HL-60/S4 (cell line): Measurements from ENCODE around the gene MAD2L1BP.
"Not testable (repeated sequence)": the region's sequence is repeated elsewhere in the genome, so short reads cannot be mapped to it uniquely, and the experiment has no call there.

ENCODE experiments used
- in situ Hi-C: fragments of 300-500 bp; cut with MboI; formaldehyde crosslinking; loops from 2 replicates; pipeline ENCODE4 v1.14.3; 2022; ENCODE audit warnings: low sequenced_read_pairs

Gene MAD2L1BP

DNA sequence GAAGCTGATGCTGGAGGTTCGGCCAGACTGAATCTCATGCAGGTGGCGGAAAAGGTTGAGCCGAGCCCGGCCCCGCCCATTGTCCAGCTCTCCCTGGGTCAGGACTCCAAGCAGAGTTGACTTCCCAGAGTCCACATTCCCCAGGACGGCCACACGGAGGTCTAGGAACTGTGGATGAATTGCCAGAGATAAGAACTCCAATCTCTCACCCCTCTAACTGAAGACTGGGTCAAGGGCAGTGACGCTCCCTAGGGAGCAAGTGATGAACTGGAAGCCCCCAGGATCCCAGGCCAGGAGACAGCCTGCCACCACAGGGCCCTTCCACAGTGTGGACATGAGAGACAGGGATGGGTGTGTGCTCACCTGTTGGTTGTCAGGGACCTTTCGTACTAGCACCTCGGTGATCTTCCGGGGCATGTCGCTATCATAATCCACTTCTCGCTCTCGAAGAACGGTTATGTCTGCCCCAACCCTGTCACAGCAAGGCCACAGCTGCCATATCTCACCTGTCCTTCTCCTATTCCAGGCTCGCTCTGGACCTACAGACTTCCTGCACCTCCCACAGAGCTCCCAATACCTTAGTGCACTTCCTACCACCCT lies 10.1 kb upstream of the MAD2L1BP start:
- in situ Hi-C loops = no loop called here

DNA sequence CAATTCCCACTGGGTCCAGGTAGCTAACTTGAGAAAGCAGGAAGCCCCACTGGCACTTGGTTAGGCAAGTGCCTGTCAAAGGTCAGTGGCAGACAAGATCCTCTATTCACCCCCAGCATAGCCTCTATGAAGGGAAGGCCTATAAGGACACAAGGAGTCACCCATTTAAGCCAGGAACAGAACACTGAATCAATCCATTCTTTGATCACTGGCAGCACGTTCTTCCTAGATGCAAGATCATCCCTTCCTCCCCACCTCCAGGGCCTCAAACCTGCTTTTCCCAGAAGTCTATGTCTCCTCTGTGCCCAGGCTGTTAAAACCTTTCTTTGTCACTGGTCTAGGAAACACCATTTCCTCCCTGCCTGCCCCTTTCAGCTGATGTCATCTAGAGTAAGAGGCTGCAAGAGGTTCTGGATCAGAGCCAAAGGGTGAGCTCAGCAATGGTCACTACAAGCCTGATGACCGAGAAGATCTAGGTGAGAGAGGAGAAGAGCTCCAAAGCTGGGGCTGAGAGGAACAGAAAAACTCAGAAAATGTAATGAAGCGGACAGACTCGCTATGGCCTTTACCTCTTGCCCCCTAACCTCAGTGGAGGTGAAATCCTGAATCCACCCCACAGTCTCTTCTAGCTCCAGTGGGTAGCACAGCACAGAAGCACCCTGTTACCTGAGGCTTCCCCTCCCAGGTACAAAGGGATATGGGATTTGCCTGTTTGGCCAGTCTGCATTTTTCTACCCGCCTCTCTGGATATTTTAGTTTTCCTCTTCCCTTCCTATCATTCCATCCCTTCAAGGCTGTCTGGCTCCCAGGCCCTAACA lies 8.4 kb upstream of the MAD2L1BP start:
- in situ Hi-C loops = no loop called here

DNA sequence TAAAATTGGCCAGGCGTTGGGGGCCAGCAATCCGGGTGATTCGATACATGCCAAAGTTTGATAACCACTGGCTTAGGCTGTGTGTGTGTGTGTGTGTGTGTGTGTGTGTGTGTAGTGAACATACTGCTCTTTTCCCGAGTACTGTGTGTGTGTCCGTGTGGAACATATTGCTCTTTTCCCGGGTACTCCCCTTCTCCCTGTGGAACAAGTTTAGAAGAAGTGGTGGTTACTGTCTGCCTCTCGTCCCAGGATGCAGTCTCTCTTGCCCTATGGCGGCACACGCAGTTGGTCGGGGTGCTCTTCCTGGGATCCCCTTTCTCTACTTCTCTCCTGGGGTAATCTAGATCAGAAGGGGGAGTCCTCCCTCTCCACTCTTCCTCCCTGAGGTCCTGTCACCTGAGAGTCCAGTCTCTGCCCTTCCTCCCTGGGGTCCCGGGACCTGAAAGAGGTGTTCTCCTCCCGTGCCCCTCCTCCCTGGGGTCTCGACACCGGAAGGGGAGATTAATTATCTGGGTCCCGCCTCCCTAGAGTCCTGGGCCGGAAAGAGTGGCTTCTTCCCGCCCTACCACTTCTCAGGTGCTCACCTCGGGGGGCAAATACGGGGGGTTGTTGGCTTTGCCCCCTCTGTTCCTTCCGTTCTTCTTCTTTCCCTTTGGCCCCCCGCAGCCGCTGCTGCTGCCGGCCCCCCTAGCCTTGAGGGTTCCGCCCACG lies 7.1 kb upstream of the MAD2L1BP start:
- in situ Hi-C loops = no loop called here

DNA sequence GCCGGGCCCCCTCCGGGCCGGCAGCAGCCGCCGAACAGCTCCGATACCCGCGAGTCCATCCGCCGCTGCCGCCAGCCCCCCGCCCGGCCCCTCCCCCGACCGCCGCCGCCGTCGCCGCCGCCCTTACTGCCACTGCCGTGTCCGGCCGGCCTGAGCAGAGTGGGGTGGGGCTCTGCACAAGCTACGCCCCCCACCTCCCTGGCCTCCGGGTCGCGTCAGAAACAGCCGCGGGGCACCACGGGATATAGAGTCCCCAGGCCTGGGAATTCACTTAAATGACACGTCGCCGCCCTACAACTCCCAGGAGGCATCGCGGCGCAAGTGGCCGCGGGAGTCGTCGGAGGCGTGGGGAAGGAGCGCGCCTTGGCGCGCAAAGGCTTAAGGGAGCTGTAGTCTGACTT lies 6.5 kb upstream of the MAD2L1BP start, which contains the start of gene GTPBP2:
Gene GTPBP2 (minus strand): TSS at position 161 of the 401 bp plus-strand sequence. CDS start 102 bp downstream, at position 59.
- in situ Hi-C loops = no loop called here

DNA sequence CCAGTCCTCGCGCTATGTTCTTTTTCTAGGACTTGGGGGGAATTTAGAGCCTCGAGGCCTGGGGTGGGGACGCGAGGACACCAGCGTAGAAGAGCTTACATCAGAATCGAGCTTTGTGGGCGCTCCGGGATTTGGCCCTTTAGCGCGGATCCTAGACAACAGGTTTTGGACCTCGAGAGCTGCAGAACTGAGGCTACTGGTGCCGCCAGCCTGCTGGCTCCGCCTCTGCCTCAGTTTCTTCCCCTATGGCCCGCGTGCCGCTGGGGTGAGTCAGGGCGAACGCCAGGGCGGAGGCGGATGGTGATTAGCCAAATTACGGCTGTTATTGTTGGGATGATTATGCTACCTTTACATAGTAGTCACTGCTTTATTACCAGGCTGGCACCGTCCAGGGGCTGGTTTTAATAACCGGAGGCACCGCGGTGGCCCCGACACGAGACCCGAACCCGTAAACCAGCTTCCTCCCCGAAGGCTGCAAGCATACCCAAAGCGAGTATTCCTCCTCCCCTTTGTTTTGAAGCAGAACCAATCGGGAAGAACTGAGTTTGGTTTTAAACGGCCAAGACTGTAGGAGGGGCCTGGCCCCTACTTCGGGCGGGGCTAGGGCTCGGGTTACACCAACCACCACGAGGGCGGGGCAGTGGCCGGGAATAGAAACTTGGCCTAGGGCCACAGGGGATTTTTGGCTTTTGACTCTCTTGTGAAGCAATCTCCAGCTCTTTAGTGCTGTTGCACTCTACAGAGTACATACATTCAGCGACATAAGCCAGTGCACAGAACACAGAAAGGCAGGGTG lies 5.9 kb upstream of the MAD2L1BP start:
- in situ Hi-C loops = no loop called here

GRCh38 chr6:43630980-43631619 lies 4.5 kb upstream of the MAD2L1BP start:
- in situ Hi-C loops = no loop called here

GRCh38 chr6:43633002-43633401 lies 2.6 kb upstream of the MAD2L1BP start:
- in situ Hi-C loops = not testable (repeated sequence)

- in situ Hi-C loops = no loop called here
Observed at GRCh38 chr6:43634702-43635303, 837 bp upstream of the MAD2L1BP start.

DNA sequence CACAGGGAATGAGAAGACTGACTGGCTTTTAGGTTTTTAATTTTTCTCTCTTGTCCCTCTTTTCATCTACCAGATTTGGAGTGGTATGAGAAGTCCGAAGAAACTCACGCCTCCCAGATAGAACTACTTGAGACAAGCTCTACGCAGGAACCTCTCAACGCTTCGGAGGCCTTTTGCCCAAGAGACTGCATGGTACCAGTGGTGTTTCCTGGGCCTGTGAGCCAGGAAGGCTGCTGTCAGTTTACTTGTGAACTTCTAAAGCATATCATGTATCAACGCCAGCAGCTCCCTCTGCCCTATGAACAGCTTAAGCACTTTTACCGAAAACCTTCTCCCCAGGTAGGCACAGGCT lies 644 bp downstream of the MAD2L1BP start:
- in situ Hi-C loops = no loop called here

GRCh38 chr6:43639984-43640800 lies 4.6 kb downstream of the MAD2L1BP start:
- in situ Hi-C loops = no loop called here

DNA sequence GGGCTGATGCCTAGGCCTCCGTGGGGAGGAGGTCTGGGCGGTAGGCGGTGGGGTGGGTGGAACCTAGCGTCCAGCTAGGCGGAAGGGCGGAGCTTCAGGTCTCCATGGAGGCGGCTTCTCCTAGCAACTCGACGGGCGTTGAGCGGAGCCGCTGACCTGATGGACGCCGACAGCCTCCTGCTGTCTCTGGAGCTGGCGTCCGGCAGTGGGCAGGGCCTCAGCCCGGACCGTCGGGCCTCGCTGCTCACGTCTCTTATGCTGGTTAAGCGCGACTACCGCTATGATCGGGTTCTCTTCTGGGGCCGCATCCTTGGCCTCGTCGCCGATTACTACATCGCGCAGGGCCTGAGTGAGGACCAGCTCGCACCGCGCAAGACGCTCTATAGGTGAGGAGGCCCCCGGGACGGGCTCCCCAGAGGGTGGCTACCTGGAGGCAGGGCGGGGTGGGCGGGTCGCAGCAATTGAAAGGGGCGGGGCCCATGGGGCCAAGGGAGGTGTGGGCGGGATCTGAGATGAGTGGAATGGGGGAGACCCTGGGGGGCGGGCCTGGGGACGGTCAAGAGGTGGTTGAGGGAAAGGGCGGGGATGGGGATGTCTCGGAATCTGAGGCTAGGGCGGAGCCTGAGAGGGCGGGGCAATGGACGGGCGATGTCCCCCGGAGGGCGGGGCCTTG lies 9.4 kb downstream of the MAD2L1BP start, which contains the start of gene RSPH9:
Gene RSPH9 (plus strand): TSS at position 97 of the 673 bp plus-strand sequence. CDS start 63 bp downstream, at position 160.
- in situ Hi-C loops = no loop called here

DNA sequence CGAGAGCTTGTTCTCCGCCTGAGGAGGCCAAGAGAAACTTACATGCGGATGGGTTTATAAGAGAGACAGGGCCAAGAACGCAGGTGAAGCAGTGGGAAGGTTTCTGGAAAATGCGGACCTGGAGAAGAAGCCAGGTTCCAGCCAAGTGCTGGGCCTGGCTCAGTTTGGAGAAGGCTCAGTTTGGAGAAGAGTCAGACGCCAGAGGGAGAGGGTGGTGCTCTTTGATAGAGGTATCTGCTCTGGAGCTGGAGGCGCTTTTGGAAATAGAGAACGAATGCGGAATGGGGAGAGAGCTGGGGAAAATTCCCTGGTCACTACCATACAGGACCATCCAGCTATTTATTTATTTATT lies 9.9 kb downstream of the MAD2L1BP start:
- in situ Hi-C loops = no loop called here

- in situ Hi-C loops = no loop called here
Observed at GRCh38 chr6:43647613-43648012, 12.0 kb downstream of the MAD2L1BP start.

DNA sequence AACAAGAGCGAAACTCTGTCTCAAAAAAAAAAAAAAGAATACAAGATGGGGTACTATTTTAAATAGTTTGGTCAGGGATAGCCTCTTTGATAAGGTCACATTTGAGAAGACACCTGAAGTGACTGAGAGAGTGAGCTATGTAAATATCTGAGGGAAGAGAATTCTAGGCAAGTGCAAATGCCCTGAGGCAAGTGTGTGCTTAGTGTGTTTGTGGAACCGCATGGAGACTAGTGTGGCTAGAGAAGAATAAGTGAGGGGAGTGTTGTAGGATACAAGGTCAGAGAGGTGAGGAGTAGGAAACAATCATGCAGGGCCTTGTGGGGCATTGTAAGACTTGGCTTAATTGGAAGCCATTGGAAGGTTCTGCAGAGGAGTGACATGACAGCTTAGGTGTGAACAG lies 12.6 kb downstream of the MAD2L1BP start:
- in situ Hi-C loops = no loop called here

- in situ Hi-C loops = not testable (repeated sequence)
Observed at GRCh38 chr6:43652822-43653221, 17.2 kb downstream of the MAD2L1BP start.

DNA sequence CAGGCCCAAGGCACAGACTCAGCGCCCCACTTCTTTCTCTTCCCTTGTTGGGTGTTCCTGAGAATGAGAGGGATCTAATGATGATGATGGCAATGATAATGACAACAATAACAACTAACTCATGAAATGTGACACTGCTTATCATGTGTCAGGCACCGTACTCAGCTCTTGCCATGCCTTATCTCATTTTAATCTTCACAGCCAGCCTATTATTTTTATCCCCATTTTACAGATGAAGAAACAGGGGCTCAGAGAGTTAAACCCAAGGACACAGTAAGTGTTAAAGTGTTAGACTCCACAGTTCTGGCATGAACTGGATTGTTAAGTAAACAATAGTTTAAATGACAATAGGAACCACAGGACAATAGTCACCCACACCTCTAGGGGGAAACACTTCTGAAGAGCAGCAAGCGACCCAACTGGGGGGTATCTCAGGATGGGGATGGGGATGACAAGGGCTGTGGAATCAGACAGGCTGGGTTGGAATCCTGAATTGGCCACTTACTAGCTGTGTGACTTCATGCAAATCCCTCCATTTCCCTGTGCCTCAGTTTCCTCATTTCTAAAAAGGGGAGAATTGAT lies 21.7 kb downstream of the MAD2L1BP start:
- in situ Hi-C loops = no loop called here

DNA sequence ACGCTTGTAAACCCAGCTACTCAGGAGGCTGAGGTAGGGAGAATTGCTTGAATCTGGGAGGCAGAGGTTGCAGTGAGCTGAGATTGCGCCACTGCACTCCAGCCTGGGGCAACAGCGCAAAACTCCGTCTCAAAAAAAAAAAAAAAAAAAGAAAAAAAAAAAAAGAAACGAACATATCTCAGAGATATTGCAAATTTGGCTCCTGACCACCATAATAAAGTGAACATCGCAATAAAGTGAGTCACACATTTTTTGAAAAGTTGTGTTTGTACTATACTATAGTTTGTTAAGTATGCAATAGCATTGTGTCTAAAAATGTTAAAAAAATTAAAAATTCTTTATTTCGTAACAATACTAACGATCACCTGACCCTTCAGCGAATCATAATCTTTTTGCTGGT lies 22.5 kb downstream of the MAD2L1BP start:
- in situ Hi-C loops = no loop called here

- in situ Hi-C loops = not testable (repeated sequence)
Observed at GRCh38 chr6:43662948-43663347, 27.3 kb downstream of the MAD2L1BP start.
